ENCODE data around the gene NDUFA12.

Gene NDUFA12

GRCh38 chr12:94930772-94931171 is 72.7 kb downstream of the NDUFA12 start:
- no peak for DNase-seq

- peak; percentile 70 for DNase-seq
Measured at GRCh38 chr12:94930216-94930654, 73.3 kb downstream of the NDUFA12 start.

- DNase-seq, result no peak
Measured at GRCh38 chr12:94929780-94930179, 73.7 kb downstream of the NDUFA12 start.

GRCh38 chr12:94925729-94926128 is 77.8 kb downstream of the NDUFA12 start:
- DNase-seq, result no peak

DNA sequence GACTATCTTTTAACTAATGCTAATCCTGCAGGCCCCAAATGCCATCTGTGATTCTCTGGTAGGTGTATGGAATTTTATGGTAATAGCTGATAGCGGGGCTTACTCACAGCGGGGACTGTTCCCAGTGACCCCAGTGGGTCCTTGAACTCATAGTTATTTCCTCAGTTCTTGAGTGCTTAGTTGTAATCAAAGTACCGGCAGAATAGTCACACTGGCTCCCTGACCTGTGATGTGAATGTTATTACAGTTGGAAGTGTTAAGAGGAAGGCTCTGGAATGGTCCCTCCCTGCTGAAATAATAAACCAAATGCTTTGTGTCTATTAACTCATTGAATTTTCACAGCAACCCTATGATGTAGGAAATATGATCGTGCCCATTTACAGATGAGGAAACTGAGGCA is 78.3 kb downstream of the NDUFA12 start:
- no peak for DNase-seq

- no peak for DNase-seq
Measured at GRCh38 chr12:94922561-94922960, 80.9 kb downstream of the NDUFA12 start.

All from DMS53 (cell line).